GM18508 (cell line): ENCODE data around the gene TMUB1.

Experiments
- ATAC-seq: cut with Tn5 transposase; IDR thresholded peaks from one replicate; pipeline ENCODE4 v1.9.1; 2021; ENCODE audit warnings: moderate number of reproducible peaks; ENCODE audit not compliant: insufficient read depth, unreplicated experiment

Gene TMUB1

DNA sequence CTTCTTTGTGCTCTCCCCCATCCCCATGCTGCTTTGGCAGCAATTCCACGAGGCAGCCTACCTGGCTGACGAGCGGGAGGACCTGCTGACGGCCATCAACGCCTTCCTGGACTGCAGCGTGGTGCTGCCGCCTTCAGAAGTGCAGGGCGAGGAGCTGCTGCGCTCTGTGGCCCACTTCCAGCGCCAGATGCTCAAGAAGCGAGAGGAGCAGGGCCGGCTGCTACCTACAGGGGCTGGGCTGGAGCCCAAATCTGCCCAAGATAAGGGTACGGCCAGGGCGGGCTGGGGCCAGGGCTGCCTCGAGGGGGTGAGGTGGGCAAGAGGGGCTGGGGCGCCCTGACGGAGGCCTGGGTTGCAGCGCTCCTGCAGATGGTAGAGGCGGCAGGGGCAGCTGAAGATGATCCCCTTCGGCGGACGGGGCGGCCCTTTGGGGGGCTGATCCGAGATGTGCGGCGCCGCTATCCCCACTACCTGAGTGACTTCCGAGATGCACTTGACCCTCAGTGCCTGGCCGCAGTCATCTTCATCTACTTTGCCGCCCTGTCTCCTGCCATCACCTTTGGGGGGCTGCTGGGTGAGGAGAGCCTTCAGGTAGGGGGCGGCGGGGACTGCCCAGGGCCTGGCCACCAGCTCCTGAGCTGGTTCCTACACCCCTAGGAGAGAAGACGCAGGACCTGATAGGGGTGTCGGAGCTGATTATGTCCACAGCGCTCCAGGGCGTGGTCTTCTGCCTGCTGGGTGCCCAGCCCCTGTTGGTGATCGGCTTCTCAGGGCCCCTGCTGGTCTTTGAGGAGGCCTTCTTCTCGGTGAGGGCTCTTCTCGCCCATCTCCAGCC, 12.0 kb downstream of the TMUB1 start:
- no peak for ATAC-seq

- no peak for ATAC-seq
Measured at GRCh38 chr7:151070574-151070960, 12.7 kb downstream of the TMUB1 start.

DNA sequence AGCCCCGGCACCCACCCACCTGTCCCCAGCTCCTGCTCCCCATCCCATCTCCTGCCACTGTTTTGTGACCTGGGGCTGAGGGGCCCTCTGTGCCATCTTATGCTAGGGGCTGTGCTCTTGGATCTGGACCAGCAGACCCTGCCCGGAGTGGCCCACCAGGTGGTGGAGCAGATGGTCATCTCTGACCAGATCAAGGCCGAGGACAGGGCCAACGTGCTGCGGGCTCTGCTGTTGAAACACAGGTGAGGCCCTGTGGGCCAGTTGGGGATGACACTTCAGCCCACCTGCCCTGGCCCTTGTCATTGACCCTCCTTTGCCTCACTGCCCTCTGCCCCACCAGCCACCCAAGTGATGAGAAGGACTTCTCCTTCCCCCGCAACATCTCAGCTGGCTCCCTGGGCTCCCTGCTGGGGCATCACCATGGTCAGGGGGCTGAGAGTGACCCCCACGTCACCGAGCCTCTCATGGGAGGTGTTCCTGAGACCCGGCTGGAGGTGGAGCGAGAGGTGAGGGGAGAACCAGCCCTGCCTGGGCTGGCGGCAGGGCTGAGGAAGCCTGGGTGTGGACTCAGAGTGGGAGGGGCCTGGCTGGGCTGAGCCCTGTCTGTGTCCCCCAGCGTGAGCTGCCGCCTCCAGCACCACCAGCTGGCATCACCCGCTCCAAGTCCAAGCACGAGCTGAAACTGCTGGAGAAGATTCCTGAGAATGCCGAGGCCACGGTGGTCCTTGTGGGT, 13.3 kb downstream of the TMUB1 start:
- ATAC-seq, result no peak

DNA sequence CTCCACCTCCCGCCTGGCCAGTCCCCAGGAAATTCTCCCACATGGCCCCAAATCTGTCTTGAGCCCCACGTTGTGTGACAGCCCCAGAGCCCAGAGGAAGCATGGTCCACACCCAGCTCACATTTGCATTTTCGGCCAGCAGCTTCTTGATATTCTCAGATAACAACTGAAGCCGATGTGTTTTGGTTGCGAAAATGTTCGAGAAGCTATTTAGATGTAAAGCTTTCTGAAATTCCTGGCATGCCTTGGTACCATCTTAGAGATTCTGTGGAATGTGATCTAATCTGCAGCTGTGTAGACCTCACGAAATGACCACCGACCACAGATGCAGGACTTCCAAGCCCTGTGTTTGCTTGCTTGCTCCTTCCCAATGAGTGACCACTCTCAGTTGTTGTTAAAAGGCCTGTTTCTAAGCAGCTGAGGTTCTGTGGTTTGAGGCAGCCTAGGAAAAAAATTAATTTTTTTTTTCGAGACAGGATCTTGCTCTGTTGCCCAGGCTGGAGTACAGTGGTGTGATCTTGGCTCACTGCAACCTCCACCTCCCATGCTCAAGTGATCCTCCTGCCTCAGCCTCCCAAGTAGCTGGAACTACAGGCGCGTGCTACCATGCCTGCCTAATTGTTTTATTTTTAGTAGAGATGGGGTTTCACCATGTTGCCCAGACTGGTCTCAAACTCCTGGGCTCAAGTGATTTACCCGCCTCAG, 15.1 kb downstream of the TMUB1 start:
- no peak for ATAC-seq

GRCh38 chr7:151066273-151066974, 16.9 kb downstream of the TMUB1 start:
- no peak for ATAC-seq

DNA sequence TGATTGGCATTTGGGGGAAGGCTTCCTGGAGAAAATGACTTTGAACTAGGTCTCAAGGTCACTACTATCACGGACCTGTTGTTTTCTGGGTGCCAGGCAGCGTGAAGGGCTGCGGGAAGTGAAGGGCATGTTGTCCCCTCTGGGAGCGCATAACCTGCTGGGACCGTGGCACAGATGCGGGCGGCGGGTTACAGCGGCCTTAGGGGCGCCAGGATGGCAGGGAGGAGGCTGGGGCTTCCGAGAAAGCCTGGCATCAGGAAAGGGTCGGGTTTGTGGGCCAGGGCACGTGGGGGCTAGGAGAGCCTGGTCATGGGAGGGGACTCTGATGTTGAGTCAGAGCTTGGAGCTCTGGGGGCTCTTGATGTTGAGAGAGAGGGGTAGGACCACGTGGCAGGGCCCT, 17.8 kb downstream of the TMUB1 start:
- no peak for ATAC-seq

- no peak for ATAC-seq
Measured at GRCh38 chr7:151064993-151065392, 18.3 kb downstream of the TMUB1 start.

- ATAC-seq, result no peak
Measured at GRCh38 chr7:151064454-151064853, 18.8 kb downstream of the TMUB1 start.

- no peak for ATAC-seq
Measured at GRCh38 chr7:151063212-151063561, 20.1 kb downstream of the TMUB1 start.

DNA sequence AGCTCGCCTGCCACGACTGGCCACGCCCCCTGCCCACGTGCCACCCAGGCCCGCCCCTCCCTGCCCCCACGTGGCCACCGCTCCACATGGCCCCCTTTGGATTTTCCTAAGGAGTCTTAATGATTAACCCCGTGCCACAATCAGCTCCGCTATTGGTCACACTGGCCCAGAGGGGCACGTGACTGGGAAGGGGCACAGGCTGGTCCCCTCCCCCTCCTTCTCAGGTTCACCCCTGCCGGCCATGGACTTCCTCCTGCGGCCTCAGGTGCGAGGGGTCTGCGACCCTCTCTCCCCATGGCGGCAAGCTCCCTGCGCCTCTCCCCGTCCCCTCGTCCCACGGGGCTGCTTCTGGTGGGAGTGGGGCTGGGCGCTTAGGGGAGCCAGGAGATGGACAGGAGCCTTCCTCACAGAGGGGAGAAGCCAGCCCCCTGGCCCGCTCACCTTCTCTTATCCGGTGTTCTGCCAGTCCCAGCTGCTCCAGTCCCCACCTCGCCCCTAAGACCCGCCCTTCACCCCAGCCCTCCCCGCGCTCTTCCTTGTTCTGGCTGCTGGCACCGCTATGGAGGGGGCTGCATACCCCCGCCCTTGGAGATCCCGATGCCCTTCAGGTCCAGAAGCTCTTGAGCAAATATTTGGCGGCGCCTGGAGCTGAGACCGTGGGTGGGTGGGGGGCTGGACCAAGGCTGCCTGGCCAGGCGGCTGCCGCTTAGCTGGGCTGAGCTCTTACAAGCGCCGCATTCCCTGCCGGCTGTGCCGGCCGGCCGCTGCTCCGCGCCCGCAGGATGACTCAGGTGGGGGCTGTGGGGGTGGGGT, 20.7 kb downstream of the TMUB1 start:
- ATAC-seq, result no peak

DNA sequence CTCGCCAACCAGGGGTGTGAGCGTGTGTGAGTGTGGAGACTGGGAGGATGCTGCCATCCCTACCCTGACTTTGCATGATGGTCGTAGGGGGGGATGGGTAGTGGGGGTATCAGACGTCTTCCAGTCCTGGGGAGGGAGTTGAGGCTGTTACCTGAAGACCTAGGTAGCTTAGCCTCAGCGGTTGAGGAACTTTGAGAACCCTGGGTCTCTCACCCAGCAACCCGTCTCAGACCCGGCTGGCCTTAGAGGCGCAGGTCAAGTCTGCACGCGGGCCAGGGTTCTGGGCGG, 21.2 kb downstream of the TMUB1 start:
- no peak for ATAC-seq

DNA sequence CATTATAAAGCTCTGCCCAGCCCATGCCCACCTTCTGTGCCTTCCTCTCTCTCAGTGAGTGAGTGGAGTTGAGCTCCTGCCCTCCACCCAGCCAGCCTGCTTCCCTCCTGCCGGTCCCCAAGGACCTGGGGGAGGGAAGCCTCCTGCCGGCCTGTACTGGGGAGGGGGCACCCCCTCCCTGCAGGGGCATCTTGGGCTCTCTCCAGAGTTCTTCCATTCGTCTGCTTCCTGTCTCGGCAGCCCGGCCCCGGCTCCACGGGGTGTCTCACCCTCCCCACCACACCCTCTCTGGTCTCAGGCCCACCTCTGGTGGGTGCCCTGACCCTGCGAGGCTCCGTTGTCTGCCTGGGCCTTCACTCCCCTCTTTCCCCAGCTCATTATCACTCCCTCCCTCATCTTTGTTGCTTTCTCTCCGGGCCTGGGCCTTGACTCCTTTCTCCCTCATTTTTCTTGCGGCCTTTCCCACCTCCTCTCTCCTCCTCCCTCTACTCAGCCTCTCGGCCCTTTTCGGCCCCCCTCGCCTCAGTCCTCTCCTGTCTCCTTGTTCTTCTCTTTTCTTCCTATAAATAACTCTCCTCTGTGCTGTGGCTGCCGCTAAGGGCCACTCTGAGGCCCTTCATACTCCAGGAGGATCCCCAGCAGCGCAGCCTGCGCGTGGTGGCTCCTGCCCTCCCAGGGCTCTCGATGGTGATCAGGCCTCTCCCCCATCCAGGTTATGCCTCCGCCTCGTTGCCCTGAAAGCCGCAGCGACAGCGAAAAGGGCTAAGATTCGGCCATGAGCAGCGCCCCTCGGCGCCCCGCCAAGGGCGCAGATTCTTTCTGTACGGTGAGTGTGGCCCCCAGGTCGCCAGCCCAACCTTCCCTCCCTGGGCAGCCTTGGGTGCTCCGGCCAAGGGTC, 21.8 kb downstream of the TMUB1 start:
- no peak for ATAC-seq

DNA sequence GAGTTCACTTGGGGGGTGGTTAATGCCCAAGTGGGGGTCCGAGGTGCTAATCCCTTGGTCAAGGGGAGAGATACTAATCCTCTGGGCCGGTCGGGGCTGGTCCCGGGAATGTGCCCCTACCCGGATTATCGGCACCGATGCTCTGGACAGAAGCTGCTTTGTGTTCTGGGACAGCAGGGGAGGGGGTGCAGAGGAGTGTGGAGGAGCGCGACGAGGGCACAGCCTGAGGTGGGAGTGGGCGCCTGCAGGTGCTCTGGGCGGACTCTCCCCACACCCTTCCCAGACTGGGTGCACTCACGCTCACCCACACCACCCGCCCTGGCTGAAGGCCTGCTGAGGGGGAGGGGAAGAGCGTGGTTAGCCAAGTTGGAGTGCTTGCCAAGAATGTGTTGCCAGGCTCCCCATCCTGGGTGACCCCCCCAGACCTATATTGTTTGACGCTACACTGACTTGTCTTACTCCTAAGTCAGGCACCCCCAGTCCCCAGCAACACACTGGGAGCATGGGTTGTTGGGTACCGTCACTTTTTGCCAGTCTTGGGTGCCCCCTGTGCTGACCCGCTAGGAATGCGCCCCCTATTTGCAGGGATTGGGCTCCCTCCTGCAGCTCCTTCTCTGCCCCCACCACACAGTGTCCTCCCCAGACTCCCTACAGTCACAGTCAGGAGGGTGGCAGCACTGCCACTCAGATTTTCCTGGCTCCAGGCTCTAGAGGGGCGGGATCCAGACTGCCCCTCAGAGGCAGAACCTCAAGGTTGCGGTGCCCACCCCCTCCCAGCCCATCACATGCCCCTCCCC, 22.7 kb downstream of the TMUB1 start:
- ATAC-seq, result no peak

DNA sequence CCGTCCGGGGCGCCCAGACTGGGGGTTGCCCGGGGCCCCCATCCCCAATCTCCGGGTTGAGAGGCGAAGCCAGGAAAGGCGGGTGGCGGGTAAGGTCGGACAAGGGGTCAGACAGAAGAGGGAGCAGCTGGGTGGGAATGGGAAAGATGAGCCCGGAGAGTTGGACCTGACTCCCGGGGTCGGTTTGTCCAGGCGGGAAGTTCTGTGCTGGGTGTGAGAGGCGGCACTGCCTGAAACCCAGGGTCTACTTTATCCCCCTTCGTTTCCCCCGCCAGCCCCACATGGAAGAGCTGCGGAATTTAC, 23.2 kb downstream of the TMUB1 start:
- ATAC-seq, result no peak

DNA sequence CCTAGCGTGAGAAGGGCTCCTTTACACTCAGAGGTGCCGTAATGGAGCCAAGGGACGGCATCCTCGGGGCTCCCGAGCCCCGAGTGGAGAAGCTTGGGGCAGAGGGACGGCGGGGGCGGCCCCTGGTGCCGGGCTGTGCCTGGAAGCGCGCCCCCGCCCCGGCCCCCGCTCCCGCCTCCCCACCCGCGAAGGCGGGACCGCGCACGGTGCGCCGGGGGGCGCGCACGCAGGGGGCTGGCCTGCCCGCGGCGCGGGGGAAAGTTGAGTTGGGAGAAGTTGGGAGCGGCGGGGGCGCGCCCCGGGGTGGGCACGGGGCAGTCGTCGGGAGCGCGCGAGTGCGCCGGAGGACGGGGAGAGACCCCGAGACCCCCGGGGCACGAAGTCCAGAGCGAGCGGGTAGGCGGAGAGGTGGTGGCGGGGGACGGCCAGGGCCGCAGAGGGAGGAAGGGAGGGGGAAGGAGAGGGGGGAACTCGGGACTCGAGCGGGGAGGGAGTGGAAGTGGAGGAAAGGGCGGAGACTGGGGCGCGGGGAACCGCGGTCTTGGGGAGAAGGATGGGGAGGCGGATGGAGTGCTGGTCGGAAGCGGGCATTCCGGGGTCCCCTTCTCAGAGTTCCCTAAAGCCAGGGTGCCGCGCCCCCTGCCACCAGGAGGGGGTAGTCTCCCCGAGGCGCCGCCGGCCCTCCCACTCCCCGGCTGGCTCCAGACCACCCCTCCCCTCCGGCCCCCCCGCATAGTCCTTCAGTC, 23.8 kb downstream of the TMUB1 start, which contains the start of gene SLC4A2:
Gene SLC4A2, plus strand, starts transcription at position 223 of the 746 bp plus-strand sequence. CDS start 2,399 bp downstream, outside the sequence.
- ATAC-seq, result no peak

- ATAC-seq, result no peak
Measured at GRCh38 chr7:151058781-151059366, 24.4 kb downstream of the TMUB1 start.
